Right ventricle myocardium superior (tissue), 1 donor: ENCODE results near the gene ARFRP1. TPM values are rescaled to one million over a fixed set of nuclear protein-coding genes. Genes with fewer than 3 reads are reported as not detected.

Experiments used
- ATAC-seq: fragments of 200-7000 bp; cut with Tn5 transposase; one replicate; pipeline ENCODE4 v1.9.1; 2020; ENCODE audit warnings: mild to moderate bottlenecking; ENCODE audit not compliant: poor library complexity
- DNase-seq: peaks from one replicate; pipeline ENCODE4 v3.0.0-alpha.2; 2020
- intact Hi-C: fragments of 100-400 bp; cut with DNase I; formaldehyde crosslinking; loops from one replicate; pipeline ENCODE4 v1.11.2; 2022
- total RNA-seq: library from RNA; stranded (reverse); fragmentation: NEBNext Ultra II Directional; extraction: Animal tissue kit (Norgen Biotek cat#: 25700); gene quantifications from one replicate; pipeline ENCODE4 v1.2.1, GENCODE V29; 2021
- donor health status: DM: no; HTN: yes; CAD: no; lungs with severe emphysema.

ARFRP1 gene
- total RNA-seq, 1 donor from 2014 or later, result 32.2 TPM

DNA sequence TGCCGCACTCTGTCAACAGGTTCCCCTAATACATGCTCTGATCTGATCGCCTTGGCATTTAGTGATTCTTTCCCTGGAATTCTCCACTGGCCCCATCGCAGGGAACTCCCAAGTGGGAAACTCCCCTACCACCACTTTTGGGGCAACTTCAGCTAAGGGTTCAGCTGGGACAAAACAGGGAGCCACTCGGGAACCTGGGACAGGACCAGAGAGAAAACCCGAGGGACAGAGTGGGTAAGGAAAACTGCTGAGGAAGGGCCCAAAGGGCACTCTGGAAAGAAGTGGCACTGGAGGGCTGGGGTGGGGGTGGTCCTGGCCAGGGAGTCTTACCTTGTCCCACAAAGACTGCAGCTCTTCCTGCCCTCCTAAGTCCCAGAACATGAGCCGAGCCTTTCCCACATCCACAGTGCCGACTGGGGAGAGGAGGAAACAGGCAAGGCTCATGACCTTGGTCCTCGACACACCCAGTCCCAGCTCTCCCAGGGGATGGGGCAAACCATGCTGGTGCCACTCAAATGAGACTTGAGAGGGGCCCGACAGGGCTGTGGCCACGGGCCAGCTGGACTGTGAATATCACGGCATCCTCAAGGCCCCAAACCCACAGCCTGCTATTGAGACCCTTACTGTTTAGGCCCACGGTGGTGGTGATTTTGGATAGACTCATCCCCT is 1.6 kb downstream of the ARFRP1 start:
- ATAC-seq (no peak), DNase-seq (no peak)
- intact Hi-C loops, result no loop called here

DNA sequence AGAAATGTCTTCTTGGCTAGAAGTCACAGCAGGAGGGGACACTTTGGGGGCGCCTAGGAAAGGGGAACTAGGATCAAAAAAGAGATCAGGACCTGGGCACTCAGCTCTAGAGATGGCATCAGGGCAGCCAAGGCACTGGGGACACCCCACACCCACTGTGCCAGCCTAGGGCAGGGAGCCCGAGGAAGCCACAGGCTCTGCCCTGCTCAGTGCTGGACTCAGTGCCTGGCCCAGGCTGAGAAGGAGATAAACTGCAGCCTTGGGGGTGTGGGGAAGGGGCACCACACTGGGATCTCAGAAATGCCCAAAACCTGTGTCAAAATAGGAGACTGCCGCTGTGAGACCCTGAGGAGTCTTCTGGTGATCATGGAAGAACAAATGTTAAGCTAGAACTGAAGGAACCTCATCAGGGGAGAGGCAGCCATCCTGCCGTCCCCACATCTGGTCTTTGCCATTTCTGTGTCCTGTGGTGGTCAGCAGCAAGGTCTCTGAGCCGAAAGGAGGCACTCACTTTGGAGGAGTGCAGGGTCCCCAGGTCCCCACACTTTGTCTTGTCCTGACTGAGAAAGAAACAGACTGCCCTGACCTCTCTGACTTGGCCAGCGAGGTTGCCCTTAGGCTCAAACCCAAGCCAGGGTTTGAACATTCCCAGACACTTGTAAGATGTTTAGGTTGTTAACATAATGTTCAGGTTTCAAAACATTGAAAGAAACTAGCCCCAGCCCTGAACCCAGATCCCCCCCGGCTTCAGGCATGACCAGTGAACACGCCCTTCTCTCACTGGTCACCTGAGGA is 2.3 kb downstream of the ARFRP1 start:
- DNase-seq (no peak), ATAC-seq (no peak)
- intact Hi-C loops, result no loop called here

DNA sequence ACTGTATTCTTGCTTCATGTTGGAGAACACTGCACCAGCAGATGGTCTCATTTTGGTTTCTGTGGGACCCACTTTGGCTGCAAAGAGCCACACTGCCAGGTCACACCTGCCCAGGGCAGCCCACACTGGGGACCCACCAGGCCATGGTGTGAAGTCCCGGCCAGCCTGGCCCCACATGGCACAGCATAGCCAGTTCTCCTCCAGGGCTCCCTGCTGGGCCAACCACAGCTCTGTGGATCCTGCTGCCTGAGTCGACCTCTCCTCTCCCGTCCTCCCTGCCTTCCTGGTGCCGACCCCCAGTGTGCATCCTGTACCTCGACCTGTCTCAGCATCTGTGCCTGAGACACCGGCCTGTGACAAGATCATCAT is 3.0 kb downstream of the ARFRP1 start:
- DNase-seq, result no peak
- no peak for ATAC-seq
- intact Hi-C loops, result no loop called here

DNA sequence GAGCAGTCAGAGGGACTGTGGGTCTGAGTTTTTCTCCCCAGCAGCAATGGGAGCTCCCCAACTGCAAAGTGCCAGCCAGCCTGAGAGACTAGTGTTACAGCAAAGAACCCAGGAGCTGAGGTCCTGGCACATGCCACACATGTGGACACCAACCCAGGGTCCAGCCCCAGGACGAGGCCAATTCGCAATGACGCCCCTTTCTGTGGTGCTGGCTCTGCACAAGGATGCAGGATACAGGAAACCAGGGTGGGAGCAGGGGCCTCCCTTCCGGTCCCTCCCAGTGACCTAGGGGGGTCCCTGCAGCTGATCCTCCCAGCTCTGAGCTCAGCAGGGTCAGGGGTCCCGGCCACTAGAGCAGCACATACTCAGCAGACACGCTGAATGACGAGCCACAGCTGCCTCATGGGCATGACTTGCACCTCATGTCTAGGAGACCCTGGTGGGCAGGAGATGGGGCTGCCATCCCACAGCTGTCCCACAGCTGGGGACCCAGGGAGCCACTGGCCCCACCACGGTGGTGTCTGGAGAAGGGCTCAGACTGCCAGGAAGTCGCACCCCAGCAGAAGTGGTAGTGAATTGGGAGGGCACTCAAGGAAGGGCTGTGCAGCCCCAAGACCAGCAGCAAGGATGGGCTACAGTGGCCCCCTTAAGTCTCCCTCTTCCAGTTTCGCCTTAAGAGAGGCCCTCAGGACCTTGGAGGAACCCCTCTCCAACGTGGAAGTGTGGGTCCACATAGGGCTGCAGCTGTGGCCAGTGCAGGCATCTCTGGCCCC is 3.6 kb downstream of the ARFRP1 start:
- intact Hi-C loops, result no loop called here
- ATAC-seq (no peak), DNase-seq (no peak)

DNA sequence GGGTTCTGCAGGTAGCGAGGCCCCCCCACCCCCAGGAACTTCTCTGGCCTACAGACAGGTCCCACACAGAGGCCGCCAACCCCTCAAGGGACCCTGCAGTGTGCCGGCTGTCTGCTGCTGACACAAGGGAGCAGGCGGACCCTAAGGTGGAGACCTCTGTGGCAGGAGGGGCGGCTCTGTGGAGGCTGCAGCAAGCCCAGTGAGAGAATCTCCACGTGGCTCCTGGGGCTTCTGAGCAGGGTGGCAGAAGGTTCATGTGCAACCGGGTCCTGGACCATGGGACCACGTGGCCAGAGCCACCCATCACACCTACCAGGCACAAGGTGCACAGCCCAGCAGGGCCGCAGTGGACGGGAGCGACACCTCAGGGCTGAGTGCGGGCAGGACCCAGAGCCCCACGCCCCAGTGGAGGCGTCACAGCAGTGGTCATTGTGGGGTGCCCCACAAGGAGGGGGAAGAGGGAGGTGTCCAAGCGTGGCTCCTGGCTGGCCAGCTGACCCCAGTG is 4.3 kb downstream of the ARFRP1 start:
- intact Hi-C loops, result no loop called here
- DNase-seq (no peak), ATAC-seq (no peak)

DNA sequence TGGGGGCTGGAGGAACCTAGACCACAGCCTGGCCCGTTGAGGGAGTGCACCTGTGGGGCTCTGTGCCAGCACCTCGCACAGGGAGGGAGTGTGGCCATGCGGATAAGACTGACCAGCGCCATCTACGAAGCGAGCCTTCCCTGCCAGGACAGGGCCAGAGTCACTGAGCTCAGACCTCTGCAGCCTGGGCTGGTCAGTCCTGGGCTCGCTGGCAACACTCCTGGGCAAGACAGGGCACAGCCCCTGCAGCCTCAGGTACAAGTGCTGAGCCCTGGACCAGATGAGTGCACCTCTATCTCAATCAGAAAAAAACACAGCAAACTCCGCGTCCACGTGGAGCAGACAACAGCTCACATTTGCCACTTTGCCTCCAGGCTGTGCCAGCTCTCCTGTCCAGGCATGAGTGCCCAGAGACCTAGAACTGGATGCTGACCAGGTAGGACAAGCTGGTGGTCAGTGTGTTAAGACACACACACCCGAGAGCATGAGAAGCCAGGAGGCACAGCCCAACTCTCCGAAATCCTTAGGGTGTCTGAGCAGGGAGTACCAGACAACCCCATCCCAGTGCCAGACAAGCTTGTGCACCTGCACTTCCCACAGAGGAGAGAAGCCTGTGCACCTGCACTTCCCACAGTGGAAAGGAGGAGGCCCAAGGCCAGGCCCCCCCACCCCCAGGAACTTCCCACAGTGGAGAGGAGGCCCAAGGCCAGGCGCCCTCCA is 4.9 kb downstream of the ARFRP1 start:
- DNase-seq (peak; percentile 31), ATAC-seq (no peak)
- intact Hi-C loops, result no loop called here

DNA sequence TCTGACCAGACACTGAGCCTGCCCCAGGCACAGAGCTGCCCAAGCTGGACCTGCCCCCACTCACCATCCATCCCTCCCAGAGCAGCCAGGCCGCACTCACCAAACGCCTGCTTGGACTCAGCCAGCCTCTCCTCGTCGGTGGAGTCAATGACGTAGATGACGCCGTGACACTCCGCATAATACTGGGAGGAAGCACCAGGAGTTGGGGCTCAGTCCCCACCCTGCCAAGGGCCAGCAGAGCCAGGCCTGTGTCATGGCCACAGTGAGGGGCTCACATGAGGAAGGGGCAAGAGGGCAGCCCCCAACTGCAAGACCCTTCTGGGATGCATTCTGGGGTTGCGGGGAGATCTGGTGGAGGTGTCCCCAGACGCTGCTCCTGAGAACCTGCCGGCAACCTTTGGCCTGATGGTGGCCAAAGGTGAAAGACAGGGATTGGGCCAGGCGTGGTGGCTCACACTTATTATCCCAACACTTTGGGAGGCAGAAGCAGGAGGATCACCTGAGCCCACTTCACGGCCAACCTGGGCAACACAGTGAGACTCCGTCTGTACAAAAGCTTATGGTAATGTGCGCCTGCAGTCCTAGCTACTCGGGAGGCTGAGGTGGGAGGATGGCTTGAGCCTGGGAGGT is 5.6 kb downstream of the ARFRP1 start:
- ATAC-seq, result no peak
- intact Hi-C loops, result no loop called here
- DNase-seq, result peak; percentile 35

DNA sequence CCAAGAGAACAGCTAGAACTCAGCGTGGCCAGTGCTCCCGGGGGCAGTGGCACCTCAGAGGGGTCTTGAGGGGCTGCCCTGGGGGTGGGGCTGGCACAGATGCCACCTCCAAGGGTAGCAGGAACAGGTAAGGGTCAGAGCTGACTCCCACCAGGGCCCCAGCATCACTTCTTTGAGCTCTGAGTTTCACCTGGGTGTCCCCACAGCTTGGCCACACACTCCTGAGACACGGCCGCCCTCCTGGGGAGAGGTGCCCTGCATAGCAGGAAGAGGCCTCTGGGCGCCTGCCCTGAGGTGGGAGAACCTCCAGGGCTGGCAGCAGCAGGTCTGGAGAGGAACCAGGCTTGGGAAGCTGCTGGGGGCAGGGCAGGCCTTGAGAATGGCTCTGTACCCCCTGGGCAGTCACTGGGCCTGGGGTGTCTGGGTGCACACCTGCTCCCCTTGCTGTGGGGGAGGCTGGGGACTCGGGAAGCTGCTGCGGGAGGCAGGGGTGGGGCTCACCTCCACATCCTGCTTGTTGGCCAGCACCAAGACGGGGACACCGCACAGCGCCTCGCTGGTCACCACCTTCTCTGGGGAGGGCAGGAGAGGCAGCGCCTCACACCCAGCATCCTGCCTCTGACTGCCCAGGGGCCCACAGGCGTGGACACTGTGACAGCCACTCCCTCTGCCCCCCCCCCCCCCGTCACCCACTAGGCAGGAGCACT is 6.3 kb downstream of the ARFRP1 start:
- ATAC-seq (no peak), DNase-seq (peak; percentile 39)
- intact Hi-C loops, result no loop called here

DNA sequence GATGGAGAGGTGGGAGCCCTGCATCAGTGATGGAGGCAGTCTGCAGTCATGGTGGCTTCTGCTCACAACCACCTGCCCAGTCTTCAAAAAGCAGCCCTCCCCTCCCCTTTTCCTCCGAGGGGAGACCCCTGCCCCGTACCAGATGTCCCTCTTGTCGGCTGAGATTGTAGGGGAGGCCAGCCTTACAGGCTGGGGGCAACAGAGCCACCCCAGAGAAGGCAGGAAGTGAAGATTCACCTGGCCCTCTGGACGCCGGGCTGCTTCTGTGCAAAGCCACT is 6.8 kb downstream of the ARFRP1 start:
- DNase-seq, result no peak
- intact Hi-C loops, result no loop called here
- ATAC-seq, result no peak

DNA sequence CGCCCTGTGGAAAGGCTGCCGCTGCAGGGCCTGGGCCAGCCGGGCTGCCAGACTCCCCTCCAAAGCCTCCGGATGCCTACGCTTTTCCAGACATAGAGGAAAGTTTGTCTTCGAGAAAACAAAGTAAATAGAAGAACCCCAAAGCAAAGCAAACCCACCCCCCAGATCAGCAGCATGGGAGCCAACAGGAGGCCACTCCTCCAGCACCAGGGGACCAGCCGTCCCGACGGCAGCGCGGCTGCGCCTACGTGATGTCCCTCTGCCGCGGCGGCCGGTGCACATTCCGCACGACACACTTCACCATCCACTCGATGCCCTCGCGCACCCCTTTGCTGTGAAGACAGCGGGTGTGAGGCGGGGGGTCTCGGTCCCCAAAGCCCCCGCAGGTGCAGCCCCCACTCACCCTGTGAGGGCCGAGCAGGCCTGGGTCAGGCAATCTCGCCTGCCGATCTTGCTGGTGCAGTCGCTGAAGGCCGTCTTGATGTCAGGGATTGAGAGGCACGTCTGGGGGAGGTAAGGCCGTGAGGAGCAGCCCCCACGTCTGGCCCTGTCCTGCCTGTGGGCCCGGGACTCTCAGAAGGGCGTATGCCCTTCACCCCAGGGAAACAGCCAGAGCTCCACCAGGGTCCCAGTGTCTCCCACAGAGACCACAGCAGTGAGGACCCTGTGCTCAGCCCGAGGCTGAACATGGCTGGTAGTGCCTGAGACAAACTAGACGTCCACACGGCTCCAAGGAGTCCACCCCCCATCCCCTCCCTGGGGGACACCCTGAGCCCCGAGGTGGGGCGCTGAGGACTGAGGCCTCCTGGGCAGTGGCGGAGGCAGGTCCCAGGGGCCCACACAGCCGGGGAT is 7.4 kb downstream of the ARFRP1 start:
- intact Hi-C loops, result no loop called here
- no peak for ATAC-seq
- DNase-seq, result peak; percentile 40

DNA sequence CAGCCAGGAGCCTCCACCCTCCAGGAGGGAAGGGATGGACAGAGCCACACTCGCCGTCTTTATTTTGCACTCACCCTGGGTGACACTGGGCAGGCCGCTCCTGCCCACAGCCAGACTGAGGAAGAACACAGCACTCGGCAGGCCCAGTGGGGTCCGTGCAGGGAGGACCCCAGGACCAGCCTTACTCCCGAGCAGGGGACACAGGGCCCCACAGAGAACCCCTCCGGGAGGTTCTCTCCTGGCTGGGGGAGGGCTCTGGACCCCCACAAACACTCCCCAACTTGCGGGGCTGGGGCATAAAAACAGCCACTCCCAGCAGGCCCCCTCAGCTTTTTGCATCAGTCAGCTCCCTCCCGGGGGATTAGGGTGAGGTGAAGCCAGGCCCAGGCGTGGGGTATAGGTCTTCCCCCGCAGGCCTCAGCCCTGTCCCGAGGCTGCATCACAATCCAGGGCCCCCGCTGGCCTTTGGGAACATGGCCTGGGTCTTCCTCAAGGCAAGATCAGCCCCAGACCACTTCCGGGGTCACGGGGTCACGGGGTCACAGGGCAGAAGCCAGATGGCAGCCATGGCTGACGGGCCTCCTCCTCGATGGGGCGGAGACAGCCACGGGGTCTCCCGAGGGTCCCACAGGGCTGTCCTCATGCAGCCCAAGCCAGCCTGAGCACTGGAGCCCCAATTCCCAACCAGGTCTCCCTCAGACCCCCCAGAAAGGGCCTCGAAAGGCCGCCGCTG is 8.1 kb downstream of the ARFRP1 start:
- DNase-seq (peak; percentile 39), ATAC-seq (no peak)
- intact Hi-C loops, result no loop called here

DNA sequence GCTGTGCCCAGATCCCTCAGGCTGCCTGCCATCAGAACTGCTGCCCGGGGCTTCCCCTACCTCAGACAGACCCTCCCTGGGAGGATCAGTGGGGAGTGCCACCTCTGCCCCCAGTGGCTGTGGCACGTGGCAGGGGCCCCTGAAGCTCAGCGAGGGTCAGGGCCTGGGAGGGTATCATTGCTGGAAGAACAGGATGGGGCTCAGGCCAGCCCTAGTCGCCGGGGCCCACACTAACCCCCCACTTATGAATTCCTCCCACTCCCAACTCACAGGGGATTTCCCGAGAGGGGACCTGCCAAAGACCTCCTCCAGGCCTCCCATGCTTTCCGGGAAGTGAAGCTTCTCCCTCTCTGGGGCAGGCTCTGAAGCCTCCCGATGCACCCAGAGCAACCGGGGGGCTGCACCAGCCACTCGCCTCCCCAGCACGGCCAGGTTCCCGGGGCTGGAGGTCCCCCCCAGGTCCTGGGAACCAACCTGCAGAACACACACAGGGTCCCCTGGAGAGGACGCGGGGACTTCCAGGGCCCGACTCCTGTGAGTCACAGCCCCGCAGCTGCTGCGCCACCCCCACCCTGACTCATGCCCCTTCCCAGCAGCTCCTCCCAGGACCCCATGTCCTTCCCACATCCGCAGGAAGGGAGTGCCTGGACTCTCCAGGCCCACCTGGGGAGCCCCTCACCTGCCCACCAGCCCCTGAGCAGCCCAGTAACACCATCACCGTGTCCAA is 8.9 kb downstream of the ARFRP1 start:
- DNase-seq (peak; percentile 63), ATAC-seq (no peak)
- intact Hi-C loops, result no loop called here

DNA sequence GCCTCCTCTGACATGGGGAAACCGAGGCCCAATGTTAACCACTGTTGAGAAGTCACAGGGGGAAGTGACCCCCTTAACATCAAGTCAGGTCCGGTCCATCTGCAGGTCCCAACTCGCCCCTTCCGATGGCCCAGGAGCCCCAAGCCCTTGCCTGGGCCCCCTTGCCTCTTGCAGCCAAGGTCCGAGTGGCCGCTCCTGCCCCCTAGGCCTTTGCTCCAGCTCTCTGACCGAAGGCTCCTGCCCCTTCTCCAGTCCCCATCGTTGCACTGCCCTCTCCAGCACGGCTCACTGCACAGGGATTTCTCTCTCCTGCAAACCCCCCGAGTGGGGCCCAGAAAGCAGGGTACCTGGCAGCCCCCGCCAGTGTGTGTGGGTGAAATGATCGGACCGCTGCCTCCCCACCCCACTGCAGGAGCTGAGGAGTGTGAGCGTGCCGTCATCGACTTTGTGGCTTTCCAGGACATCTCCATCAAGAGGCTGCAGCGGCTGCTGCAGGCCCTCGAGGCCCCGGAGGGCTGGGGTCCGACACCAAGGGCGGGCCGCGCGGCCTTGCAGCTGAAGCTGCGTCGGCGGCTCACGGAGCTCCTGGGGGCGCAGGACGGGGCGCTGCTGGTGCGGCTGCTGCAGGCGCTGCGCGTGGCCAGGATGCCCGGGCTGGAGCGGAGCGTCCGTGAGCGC is 9.8 kb downstream of the ARFRP1 start:
- ATAC-seq, result no peak
- DNase-seq, result peak; percentile 40
- intact Hi-C loops, result no loop called here

DNA sequence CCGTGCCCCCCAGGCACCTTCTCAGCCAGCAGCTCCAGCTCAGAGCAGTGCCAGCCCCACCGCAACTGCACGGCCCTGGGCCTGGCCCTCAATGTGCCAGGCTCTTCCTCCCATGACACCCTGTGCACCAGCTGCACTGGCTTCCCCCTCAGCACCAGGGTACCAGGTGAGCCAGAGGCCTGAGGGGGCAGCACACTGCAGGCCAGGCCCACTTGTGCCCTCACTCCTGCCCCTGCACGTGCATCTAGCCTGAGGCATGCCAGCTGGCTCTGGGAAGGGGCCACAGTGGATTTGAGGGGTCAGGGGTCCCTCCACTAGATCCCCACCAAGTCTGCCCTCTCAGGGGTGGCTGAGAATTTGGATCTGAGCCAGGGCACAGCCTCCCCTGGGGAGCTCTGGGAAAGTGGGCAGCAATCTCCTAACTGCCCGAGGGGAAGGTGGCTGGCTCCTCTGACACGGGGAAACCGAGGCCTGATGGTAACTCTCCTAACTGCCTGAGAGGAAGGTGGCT is 10.4 kb downstream of the ARFRP1 start:
- ATAC-seq (no peak), DNase-seq (peak; percentile 40)
- intact Hi-C loops, result no loop called here

DNA sequence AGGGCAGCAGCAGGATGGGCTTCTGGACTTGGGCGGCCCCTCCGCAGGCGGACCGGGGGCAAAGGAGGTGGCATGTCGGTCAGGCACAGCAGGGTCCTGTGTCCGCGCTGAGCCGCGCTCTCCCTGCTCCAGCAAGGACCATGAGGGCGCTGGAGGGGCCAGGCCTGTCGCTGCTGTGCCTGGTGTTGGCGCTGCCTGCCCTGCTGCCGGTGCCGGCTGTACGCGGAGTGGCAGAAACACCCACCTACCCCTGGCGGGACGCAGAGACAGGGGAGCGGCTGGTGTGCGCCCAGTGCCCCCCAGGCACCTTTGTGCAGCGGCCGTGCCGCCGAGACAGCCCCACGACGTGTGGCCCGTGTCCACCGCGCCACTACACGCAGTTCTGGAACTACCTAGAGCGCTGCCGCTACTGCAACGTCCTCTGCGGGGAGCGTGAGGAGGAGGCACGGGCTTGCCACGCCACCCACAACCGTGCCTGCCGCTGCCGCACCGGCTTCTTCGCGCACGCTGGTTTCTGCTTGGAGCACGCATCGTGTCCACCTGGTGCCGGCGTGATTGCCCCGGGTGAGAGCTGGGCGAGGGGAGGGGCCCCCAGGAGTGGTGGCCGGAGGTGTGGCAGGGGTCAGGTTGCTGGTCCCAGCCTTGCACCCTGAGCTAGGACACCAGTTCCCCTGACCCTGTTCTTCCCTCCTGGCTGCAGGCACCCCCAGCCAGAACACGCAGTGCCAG is 11.0 kb downstream of the ARFRP1 start, which contains the start of gene TNFRSF6B:
Gene TNFRSF6B, plus strand, starts transcription at position 25 of the 729 bp plus-strand sequence. Its CDS starts 116 bp downstream, at position 141.
- intact Hi-C loops, result no loop called here
- DNase-seq (peak; percentile 38), ATAC-seq (peak; percentile 15)
